ENCODE measurements around the gene DDX25. TPM values are rescaled to one million over a fixed set of nuclear protein-coding genes. Genes with fewer than 3 reads are reported as not detected.

DDX25 gene
- total and polyA plus RNA-seq, 2 of the 8 experiments (the other 6 are each of a cell fraction or from before 2014, with no cell fraction given): 17.6 to 17.9 TPM

DNA sequence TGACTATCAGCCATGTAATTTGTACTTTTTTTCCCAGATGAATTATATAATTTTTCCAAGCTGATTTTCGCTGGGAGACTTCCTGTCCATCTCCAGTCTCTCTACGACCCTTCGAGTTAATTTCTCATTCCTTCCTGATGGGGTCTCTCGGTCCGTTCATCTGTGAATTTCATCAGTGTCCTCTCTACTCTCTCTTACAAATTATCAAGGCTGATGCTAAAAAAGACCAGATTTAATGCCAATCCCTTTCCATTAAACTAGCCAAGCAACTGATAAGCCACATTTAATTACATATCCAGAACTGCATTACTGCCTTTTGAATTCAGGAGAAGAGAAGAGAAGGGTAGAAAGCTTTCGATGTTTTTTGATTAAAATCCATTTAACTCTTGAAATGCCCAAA lies 67.3 kb downstream of the DDX25 start:
- H3K9ac ChIP-seq (replicated peaks in 1 of 4; ENCODE audit: extremely low read depth in 1 of 4, low read depth in 3 of 4, low read length in 3 of 4): no peak overlapping the region
- POLR2A ChIA-PET (ENCODE audit: partially characterized antibody): no interaction called here
- no peak for DNase-seq (ENCODE audit: low read depth in 1 of 2, low spot score in 2 of 2)

More for the DNA sequence above, 67.3 kb downstream of the DDX25 start:
- Histone ChIP-seq H3K56ac (replicated peaks; ENCODE audit: insufficient read length, low read depth, low read length) (no peak overlapping the region), H2BK120ac (replicated peaks; ENCODE audit: low read depth, low read length) (no peak overlapping the region), H3K4me2 (ENCODE audit: insufficient read depth in 1 of 2, low read depth in 2 of 2, low read length in 2 of 2) (no peak overlapping the region), H2BK12ac (ENCODE audit: low read depth, low read length) (no peak overlapping the region), H3K4ac (replicated peaks; ENCODE audit: insufficient read length, low read depth, low read length) (no peak overlapping the region), H4K5ac (ENCODE audit: insufficient read length, low read depth, low read length) (no peak overlapping the region), H3K79me1 (ENCODE audit: low read depth, low read length) (no peaks in the 10 kb centered on the region), H3K9me3 (ENCODE audit: insufficient read depth in 2 of 2, low read depth in 1 of 2, low read length in 1 of 2) (no peaks in the 10 kb centered on the region), H2BK5ac (ENCODE audit: low read depth, low read length) (no peak overlapping the region), H3K4me1 (replicated peaks in 1 of 4; ENCODE audit: control insufficient read depth in 3 of 4, insufficient read depth in 4 of 4, low read length in 3 of 4) (no peaks in the 10 kb centered on the region), H2AFZ (ENCODE audit: low read length) (no peak overlapping the region), H2BK15ac (ENCODE audit: low read length) (no peak overlapping the region), H3K23me2 (ENCODE audit: low read depth, low read length) (no peaks in the 10 kb centered on the region), H2BK20ac (ENCODE audit: low read length) (no peak overlapping the region), H4K20me1 (replicated peaks in 1 of 2; ENCODE audit: control insufficient read depth in 1 of 2, insufficient read depth in 2 of 2, low read length in 2 of 2) (no peaks in the 10 kb centered on the region), H3K36me3 (ENCODE audit: control insufficient read depth in 2 of 4, insufficient read depth in 4 of 4, low read length in 3 of 4) (peaks cover 0 to 9% (median 0%) of the 10 kb centered on the region in 4 experiments; a peak in 2 of 8 replicates), H2AK5ac (ENCODE audit: low read depth, low read length) (no peak overlapping the region), H3K27ac (ENCODE audit: low read depth, low read length) (no peak overlapping the region), H3K23ac (ENCODE audit: insufficient read length) (no peak overlapping the region), H4K8ac (ENCODE audit: extremely low read depth, insufficient read depth, low read length) (no peak overlapping the region), H3K79me2 (ENCODE audit: control insufficient read depth in 1 of 2, insufficient read depth in 2 of 2, low read length in 2 of 2) (no peaks in the 10 kb centered on the region), H3K18ac (ENCODE audit: extremely low read depth, low read length) (no peak overlapping the region), H3K14ac (ENCODE audit: insufficient read length) (no peak overlapping the region), H3K4me3 (ENCODE audit: extremely low read depth in 1 of 4, insufficient read depth in 2 of 4, low read depth in 3 of 4, low read length in 4 of 4) (no peak overlapping the region), H3K27me3 (replicated peaks in 1 of 4; ENCODE audit: control insufficient read depth in 3 of 4, extremely low read depth in 1 of 4, insufficient read depth in 3 of 4, low read length in 3 of 4) (no peaks in the 10 kb centered on the region), H4K91ac (replicated peaks; ENCODE audit: insufficient read length, low read length) (no peak overlapping the region)
- CTCF ChIA-PET (ENCODE audit: partially characterized antibody): interaction anchor here (0.7 to 2.0 kb wide), 17 partner anchors 8 to 169 kb away, joined by 3 to 6 read pairs (median 3); no protein-coding TSS in a partner anchor
- 87% methylated on average over 6 of the region's 6 CpGs; no CpG with 5 or more reads in 1 of the 2 experiments for WGBS, 2 experiments (ENCODE audit: extremely low coverage in 1 of 2, insufficient coverage in 1 of 2, insufficient read length in 1 of 2, insufficient replicate concordance in 2 of 2, low coverage in 1 of 2, low lambda C conversion rate in 2 of 2, missing lambda C conversion rate in 1 of 2)
- no peak for FAIRE-seq
- TF ChIP-seq, protein P1, sequence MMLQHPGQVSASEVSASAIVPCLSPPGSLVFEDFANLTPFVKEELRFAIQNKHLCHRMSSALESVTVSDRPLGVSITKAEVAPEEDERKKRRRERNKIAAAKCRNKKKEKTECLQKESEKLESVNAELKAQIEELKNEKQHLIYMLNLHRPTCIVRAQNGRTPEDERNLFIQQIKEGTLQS (IDR thresholded peaks at IDR 0.05; ENCODE audit: insufficient read depth, low read depth, low read length): no peak
- TF ChIP-seq RAD21 (IDR thresholded peaks at IDR 0.05 in 1 of 2, conservative IDR thresholded peaks at IDR 0.05 in 1 of 2; ENCODE audit: low read depth in 2 of 2, low read length in 2 of 2) (no peak), CBX5 (IDR thresholded peaks at IDR 0.05; ENCODE audit: low read depth, low read length) (no peak), POLR2AphosphoS5 (IDR thresholded peaks at IDR 0.05; ENCODE audit: low read depth, low read length) (no peak), RBBP5 (IDR thresholded peaks at IDR 0.05; ENCODE audit: borderline replicate concordance, low read depth, low read length) (no peak), CHD1 (IDR thresholded peaks at IDR 0.05; ENCODE audit: low read depth, low read length) (no peak), SAP30 (IDR thresholded peaks at IDR 0.05; ENCODE audit: insufficient read depth, insufficient replicate concordance, low read length) (no peak), TAF1 (IDR thresholded peaks at IDR 0.05; ENCODE audit: low read depth, low read length) (no peak), SP2 (IDR thresholded peaks at IDR 0.05; ENCODE audit: low read length) (no peak), ASH2L (IDR thresholded peaks at IDR 0.05; ENCODE audit: low read length) (no peak)
